ENCODE results near the gene DLL4. TPM values are rescaled to one million over a fixed set of nuclear protein-coding genes. Genes with fewer than 3 reads are reported as not detected.

DLL4 gene
- total RNA-seq, 1 donor from 2014 or later, result 11.1 TPM

DNA sequence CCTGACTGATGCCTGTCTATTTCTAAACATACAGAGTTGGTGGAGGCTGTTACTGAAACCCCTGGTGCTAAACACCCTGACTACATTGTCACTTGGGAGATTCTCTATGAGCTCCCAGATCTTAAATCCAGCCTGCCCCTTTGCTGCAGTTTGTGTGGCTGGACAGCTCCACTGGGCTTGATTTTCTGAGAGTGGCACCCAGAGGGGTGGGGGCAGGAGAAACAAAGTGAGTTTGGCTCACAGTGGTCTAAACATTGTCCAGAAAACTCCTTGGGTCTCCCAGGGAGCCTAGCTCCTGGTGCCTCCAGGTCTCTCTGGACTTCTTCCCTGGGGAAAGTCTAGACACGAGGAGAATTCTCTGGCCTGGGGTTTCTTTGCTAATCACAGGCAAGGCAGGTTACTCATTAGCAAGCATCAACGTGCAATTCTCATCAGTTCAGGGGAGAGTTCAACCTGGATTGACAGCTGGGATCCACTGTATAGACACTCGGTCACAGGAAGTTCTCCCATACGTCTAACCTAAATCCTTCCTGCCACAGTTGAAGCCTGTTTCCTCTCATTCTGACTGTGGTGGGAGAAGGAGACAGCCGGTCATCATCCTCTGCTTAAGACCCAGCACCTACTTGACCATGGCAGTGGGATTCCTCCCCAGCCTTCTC is 7.1 kb upstream of the DLL4 start:
- DNase-seq (ENCODE audit: missing footprints), result peak; percentile 15
- intact Hi-C loops (cut with DNase I), result no loop called here
- ATAC-seq, result no peak

DNA sequence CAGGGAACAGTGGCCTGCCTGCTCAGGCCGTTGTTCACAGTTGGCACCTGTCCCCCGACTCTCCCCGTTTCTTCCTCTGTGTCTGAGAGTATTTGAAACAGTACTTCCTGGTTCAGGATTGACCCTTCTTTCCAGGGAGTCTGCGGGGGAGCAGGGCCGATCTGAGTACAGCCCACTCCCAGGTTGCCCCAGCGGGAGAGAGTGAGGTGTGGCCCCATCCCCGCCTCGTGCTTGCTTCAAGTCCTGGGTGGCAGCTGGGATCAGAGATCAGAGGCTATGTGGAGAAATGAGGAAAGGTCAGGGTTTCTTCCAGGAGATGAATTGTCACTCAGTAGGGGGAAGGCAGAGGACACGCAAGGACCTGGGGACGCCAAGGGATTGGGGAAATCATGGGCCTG is 6.5 kb upstream of the DLL4 start:
- ATAC-seq, result no peak
- peak; percentile 53 for DNase-seq (ENCODE audit: missing footprints)
- intact Hi-C loops (cut with DNase I), result no loop called here

DNA sequence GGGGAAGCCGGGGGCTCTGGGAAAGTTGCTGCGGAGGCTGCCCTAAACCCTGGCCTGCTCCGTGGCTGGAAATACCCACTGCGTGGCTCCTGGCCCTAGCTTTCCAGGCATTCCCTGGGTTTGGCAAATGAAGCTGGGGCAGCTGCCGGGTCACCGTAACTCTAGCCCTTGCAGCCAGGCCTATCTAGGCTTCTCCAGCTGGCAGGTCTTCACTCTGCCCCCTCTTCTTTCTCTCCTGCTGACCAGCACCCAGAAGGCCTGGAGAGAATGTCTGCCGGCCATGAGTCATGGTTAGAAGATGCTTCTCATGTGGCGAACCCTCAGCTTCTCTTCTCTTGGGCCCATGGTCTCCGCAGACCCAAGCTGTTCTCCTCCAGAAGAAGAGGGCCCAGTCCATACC is 5.6 kb upstream of the DLL4 start:
- intact Hi-C loops (cut with DNase I), result no loop called here
- DNase-seq (ENCODE audit: missing footprints) (no peak), ATAC-seq (no peak)

DNA sequence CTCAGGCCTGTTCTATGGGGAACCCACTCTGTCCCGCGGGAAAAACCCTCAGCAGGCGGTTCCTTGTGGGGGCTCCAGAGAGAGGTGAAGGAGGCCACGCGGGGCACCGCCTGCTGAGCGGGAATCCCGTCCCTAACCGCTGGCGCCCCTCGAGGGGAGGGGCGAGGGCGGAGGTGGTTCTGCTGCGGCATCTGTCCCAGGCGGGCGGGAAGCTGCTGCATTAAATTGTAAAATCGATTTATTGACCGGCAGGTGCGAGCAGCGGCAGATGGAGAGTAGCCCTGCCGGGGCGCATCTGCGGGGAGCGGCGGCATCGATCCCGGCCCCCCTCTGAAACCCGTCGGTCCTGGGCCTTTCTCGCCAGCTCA is 3.7 kb upstream of the DLL4 start:
- ATAC-seq, result no peak
- intact Hi-C loops (cut with DNase I), result no loop called here
- no peak for DNase-seq (ENCODE audit: missing footprints)

DNA sequence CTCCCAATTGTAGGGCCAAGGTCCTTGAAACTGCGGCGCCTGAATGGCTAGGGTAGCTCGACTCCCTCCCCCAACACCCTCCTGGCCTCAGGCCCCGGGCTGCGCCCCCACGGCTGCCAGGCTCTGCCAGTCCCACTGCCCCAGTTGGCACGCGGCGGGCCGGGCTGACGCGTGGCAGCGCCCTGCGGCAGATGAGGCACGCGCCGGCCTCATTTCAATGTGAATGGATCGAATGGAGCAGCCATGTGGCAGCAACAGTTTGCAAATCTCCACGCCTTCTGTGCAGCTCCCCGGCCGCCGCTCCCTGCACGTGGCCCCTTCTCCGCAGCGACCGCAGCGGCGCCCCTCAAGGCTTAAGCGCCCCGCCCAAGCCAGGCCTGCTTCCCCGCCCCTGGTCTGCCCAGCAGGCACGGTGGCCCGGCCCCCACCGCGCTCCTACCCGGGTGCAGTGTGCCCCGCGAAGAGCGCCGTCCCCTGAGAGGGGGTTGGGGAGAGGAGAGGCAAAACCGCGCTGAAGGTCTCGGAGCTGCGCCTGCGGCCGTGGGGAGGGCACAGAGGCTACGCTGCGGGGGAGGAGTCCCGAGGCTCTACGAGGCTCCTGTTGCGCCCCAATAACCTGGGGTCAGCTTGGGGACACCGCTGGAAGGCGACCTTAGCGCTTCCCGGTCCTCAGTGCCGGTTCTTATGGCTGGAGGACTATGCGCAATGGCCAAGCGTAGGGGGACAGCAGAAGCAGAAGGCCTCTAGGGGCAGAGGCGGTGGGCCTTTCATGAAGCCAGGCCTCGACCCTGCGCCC is 3.1 kb upstream of the DLL4 start:
- no peak for ATAC-seq
- DNase-seq (ENCODE audit: missing footprints), result no peak
- intact Hi-C loops (cut with DNase I), result no loop called here

DNA sequence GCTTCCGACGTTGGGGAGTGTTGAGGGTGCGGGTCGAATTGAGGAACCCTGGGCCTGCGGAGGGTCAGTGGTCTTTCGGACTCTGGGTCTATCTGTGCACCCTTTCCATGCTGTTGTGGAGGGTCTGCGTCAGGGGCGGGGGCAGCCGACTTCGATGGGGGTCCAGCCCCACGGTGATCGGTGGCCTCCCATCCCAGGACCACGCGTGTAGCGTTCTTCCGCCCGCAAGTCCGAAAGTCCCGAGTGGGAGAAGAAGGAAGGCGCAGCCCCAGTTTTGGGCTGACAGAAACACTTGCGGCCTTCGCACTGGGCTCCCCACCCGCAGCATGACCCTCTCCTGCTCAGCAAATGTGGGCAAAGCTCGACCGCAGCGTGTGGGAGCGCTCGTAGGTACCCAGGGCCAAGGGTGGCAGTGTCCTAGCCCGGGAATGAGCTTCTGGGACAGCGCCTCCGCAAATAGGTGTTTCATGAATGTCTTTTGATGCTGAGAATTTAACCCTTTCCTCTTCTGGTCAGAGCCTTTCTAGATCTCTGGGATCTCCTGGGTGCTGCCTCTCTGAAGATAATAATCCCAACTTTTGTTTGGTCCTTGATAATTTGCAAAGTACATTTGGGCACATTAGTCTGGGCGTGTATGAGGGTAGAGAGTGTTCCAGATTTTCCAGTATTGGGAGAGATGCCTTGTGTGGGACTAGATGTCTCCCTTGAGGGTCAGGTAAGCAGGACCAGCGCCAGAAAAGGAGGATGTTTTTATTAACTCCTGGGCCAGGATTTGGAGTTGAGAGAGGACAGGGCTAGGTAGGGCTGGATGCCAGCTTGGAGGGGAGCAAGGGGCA is 2.3 kb upstream of the DLL4 start:
- intact Hi-C loops (cut with DNase I), result no loop called here
- ATAC-seq (no peak), DNase-seq (ENCODE audit: missing footprints) (no peak)

DNA sequence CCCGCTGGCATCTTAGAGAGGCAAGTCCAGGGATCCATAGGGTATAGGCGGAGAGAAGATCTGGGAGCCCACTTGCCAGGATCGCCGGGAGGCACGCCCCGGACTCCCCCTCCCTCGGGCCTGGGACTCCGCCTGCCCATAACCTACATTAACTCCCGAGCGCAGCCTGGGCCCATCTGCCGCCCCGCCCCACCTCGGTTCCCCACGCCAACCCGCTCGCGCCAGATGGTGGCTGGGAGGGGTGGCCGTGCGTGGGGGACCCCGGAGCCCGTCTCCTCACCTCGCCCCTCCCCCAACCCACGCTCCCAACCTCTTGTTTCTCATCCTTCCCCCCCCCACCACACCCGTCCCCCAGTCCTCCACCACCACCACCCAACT is 1.7 kb upstream of the DLL4 start:
- ATAC-seq, result no peak

DNA sequence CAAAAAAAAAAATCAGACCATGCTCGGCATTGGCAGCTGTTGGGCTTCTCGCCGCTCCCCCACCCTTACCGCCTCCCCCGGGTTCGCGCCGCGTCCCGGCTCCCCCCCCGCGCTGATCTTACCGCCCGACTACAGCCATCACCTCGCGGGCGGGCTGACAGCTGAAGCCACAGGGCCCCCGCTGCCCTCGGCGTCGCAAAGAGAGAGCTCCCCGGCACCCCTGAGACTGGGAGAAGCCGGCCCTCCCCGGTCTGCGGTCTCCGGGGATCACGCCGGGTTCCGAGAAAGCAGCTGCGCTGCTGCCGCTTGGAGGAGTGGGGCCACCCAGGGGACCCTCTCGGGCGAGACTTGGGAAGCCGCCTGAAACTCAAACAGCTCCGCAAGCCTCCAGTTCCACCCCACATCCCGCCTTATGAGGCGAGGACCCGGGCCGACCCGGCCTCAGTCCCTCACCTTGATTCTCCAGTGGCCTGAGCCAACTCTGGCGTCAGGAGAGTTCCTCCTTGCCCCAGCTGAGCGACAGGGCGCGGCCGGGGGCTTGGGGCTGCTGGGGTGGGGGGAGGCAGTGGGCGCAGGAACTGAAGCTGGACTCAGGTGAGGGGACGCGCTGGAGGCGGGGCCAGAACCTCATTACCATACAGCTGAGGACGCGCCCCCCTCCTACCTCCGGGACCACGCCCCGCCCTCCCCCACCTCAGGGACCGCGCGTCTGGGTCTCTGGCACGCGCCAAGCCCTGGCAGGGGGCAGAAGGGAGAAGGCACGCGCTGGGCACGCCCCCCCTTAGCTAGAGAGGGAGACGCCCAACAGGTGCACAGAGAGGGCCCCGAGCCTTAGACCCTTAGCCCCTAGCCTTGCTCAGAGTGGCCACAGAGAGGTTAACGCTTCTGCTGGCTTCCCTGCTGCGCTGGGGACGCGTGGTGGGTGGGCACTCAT is 1.0 kb upstream of the DLL4 start:
- DNase-seq (ENCODE audit: missing footprints) (no peak), ATAC-seq (no peak)
- intact Hi-C loops (cut with DNase I), result no loop called here

More for the DNA sequence above, 1.7 kb upstream of the DLL4 start:
- intact Hi-C loops (cut with DNase I), result no loop called here
- DNase-seq (ENCODE audit: missing footprints), result no peak

DNA sequence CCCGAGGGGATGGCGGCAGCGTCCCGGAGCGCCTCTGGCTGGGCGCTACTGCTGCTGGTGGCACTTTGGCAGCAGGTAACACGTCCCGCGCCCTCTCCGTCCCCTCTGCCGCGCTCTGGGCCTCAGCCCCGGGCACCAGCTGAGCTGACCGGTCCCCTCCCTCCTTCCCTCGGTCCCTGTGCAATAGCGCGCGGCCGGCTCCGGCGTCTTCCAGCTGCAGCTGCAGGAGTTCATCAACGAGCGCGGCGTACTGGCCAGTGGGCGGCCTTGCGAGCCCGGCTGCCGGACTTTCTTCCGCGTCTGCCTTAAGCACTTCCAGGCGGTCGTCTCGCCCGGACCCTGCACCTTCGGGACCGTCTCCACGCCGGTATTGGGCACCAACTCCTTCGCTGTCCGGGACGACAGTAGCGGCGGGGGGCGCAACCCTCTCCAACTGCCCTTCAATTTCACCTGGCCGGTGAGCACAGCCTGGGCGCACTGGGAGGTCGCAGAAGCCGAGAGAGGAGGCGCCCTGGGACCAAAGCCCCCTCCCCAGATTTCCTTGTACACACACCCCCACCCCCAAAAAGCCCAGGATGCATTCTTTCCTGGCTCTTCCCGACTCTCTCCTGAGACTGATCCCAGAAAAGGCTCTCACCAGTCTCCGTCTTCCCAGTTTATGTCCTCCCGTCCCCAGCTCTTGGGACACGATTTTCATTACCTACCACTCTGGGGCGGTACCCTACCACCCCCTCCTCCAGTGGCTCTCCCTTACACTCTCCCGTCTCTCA is 705 bp downstream of the DLL4 start:
- intact Hi-C loops (cut with DNase I), result loop anchor here (1.0 kb wide), 1 partner anchor 24 kb away; no protein-coding TSS in a partner anchor
- DNase-seq (ENCODE audit: missing footprints) (no peak), ATAC-seq (peak; percentile 54)

DNA sequence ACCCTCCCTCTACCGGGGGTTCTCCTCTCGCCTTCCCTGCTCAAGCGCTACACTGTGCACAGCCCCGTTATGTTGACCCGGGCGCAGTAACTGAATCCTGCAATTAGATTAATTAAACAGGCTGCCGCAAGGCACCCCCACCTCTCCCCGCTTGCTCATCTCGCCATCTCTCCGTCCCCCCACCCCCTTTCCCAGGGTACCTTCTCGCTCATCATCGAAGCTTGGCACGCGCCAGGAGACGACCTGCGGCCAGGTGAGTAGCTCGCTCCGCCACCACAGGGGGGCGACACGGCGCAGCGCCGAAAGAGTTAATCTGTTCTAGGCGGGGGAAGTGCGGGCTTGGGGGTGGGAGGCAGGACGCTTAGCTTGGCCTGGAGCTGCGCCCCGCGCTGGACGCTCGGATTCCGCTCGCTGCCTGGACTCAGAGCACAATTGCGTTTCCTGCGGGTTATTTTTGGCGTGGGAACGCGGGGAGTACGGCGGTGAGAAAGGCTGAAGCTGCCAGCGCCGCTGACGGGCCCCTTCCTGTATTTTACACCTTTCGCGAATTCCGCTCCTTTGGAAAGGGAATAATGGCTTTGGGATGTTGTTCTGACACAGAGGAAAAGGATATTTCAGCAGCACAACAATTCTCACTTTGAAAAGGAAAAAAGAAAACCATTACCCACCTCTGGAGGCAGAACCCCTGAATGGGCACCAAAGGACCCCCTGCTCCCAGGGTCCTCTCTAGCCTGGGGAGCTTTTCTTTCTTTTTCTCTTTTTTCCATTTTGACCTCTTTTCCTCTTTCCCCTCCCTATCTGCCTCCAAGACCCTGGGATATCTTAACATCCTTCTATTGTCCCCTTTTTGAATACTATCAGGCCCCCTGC is 1.5 kb downstream of the DLL4 start:
- intact Hi-C loops (cut with DNase I), result loop anchor here (1.0 kb wide), 2 partner anchors 11 to 24 kb away; no protein-coding TSS in a partner anchor
- peak; percentile 38 for ATAC-seq
- DNase-seq (ENCODE audit: missing footprints), result no peak

DNA sequence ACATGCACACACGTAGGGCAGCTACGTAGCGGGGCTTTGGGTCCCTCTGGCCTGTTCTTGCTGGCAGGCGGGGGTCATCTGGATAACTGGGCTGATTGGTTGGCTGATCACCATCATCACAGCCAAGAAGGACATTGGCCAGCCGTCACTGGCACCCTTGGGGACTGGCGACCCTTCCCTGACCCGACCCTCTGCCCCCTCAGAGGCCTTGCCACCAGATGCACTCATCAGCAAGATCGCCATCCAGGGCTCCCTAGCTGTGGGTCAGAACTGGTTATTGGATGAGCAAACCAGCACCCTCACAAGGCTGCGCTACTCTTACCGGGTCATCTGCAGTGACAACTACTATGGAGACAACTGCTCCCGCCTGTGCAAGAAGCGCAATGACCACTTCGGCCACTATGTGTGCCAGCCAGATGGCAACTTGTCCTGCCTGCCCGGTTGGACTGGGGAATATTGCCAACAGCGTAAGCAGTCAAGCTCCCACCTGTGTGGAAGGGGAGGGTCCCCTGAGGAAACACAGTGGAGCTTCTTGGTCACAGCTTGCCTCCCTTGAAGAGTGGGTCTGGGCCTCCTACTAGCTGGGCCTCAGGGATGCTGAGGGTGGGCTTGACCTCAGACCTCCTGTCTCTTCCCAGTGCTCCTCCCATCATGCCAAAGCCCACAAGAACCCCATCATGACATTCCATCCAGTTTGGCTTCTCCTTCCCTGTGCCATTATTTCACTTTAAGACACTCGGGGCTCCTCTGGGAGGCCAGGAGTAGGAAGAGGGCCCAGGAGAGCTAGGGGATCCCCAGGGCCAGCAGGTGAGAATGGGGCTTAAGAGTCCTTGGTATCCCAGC is 2.4 kb downstream of the DLL4 start:
- ATAC-seq (no peak), DNase-seq (ENCODE audit: missing footprints) (no peak)
- intact Hi-C loops (cut with DNase I), result loop anchor here (1.0 kb wide), 1 partner anchor 10 kb away; no protein-coding TSS in a partner anchor

DNA sequence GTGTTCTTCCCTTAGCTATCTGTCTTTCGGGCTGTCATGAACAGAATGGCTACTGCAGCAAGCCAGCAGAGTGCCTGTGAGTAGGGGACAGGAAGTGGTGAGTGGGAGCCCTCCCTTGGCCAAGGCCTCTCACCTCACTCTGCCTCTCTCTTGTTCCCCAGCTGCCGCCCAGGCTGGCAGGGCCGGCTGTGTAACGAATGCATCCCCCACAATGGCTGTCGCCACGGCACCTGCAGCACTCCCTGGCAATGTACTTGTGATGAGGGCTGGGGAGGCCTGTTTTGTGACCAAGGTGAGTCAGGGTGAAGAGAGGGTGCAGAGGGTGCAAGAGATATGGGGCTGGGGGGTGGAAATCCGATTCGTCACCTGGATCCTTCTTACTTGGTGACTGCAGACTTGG is 3.0 kb downstream of the DLL4 start:
- ATAC-seq, result no peak
- no peak for DNase-seq (ENCODE audit: missing footprints)
- intact Hi-C loops (cut with DNase I), result no loop called here

DNA sequence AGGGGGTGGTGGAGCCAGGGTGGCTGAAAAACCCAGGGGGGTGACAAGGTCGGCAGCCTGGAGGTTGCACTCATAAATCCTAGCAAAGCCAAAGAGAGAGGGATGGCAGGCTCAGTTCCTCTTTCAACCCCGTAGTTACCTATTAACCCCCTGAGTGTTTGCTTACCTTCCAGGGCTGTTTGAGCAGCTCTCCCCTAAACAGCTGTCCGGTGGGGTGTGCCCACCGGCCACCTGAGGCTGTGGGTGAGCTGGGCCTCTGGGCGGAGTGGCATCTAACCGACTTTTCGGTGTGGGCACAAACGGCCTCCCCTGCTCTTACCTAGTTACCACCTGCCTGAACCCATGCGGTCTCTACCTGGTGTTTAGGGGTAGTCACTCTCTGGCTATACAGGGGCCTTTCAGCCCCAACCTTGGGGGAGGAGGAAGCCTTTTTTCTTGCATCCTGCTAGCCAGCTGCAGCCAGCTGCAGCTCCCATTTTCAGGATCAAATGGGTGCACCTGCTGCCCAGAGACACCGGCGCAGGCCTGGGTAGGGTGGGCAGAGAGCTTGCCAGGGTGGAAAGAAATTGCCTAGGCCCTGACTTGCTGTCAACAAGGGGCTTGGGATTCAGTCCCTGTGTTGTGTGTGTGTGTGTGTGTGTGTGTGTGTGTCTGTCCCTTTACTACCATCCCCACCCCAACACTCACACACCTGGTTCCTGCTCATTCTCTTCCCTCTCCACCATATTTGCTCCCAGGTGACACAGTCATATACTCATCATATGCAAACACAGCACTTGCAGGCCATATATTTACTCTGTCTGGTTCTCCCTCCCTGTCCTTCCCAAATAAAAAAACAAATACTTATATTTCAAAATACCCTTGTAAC is 3.7 kb downstream of the DLL4 start:
- ATAC-seq (no peak), DNase-seq (ENCODE audit: missing footprints) (no peak)
- intact Hi-C loops (cut with DNase I), result no loop called here

DNA sequence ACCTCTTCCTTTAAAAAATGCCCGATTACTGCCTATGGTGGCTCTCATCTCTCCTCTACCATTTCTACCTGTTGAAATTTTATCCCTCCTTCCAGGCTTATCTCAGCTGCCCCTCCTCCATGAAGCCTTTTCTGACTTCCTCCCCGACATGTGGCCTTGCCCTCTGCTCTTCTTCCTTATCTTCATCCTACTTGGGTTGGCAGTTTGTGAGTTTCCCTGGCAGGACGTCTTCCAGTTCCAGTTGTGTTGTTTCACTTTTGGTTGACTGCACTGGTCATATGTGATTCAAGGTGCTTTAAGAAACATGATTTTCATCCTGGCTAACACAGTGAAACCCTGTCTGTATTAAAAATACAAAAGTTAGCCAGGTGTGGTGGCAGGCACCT is 4.4 kb downstream of the DLL4 start:
- intact Hi-C loops (cut with DNase I), result no loop called here
- DNase-seq (ENCODE audit: missing footprints) (no peak), ATAC-seq (no peak)

DNA sequence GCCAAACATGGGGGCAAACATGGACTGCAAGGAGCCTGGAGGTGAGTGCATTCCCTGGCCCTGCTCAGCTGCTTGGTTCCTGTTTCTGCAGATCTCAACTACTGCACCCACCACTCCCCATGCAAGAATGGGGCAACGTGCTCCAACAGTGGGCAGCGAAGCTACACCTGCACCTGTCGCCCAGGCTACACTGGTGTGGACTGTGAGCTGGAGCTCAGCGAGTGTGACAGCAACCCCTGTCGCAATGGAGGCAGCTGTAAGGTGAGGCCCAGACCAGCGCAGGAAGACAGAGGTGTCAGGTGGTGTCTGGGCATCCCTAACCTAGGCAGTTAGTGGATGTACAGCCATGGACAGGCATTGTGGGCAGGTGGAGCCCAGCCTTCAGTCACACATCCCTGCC is 5.3 kb downstream of the DLL4 start:
- DNase-seq (ENCODE audit: missing footprints) (no peak), ATAC-seq (no peak)
- intact Hi-C loops (cut with DNase I), result no loop called here

All from Right ventricle myocardium inferior (tissue), 1 donor.